GM12874 (cell line): ENCODE measurements around the gene PRR35.

ENCODE experiments used
- TF ChIP-seq, protein P1 (sequence below): IDR thresholded peaks from 2 replicates; pipeline ENCODE4 v1.5.1; 2011; ENCODE audit warnings: low read depth, mild to moderate bottlenecking, control low read depth, low read length, moderate library complexity; ENCODE audit not compliant: insufficient read depth

Gene PRR35

DNA sequence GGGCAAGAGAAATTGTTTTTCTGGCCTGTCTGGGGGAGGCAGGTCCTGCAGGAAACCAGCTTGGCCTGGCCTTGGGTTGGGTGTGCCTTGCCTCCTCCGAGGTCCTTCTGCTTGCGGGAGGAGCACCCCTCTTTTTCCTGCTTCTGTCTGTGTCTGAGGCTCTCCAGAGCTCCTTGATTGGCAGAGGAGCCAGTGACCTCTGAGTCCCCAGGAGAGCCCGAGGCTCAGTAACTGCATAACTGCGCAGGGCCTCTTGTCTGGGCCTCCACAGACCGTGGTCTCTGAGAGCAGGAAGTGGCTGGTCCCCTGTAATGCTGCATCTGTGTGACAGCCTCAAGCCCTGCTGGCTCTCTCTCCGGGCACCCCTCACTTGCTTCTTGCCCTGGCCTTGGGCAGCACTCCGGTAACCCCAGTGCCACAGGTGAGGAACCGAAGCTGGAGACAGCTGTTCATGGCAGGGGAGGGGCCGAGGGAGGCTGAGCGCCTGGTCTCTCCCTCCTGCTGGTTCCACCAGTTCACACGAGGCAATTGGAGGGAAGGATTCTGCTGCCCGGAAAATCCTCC is 31.1 kb upstream of the PRR35 start:
- TF ChIP-seq, protein P1, sequence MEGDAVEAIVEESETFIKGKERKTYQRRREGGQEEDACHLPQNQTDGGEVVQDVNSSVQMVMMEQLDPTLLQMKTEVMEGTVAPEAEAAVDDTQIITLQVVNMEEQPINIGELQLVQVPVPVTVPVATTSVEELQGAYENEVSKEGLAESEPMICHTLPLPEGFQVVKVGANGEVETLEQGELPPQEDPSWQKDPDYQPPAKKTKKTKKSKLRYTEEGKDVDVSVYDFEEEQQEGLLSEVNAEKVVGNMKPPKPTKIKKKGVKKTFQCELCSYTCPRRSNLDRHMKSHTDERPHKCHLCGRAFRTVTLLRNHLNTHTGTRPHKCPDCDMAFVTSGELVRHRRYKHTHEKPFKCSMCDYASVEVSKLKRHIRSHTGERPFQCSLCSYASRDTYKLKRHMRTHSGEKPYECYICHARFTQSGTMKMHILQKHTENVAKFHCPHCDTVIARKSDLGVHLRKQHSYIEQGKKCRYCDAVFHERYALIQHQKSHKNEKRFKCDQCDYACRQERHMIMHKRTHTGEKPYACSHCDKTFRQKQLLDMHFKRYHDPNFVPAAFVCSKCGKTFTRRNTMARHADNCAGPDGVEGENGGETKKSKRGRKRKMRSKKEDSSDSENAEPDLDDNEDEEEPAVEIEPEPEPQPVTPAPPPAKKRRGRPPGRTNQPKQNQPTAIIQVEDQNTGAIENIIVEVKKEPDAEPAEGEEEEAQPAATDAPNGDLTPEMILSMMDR, result no peak

DNA sequence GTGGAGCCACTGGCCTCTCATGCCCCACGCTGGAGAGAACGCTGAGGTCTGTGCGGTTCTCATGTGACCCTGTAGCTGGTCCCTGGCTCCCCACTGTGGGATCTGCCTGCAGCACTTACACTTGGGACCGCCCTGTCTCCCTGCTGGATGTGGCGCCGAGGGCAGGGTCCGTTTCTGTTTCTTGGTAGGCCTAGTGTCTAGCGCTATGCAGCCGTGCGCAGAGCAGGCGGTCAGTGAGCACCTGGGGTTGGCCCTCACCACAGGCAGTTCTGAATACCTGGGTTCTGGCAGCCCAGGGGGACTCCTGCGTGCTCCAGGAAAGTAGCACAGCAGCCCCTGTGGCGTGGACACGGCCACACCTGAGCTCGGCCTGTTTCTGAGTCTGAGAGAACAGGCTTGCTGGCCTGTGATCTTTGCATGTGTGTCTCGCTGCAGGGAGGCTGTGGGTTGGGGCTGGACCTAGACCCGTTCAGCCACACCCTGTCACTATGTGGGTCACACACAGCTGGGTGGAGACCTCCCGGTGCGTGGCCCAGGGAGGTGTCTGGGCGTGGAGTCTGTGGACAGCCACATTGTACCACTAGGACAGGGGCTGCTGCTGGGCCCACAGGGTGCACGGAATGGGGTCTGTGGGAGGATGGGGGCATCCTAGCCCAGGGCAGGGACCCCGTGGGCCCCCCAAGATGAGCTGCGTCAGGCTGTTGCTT is 29.9 kb upstream of the PRR35 start:
- TF ChIP-seq, protein P1, result no peak

DNA sequence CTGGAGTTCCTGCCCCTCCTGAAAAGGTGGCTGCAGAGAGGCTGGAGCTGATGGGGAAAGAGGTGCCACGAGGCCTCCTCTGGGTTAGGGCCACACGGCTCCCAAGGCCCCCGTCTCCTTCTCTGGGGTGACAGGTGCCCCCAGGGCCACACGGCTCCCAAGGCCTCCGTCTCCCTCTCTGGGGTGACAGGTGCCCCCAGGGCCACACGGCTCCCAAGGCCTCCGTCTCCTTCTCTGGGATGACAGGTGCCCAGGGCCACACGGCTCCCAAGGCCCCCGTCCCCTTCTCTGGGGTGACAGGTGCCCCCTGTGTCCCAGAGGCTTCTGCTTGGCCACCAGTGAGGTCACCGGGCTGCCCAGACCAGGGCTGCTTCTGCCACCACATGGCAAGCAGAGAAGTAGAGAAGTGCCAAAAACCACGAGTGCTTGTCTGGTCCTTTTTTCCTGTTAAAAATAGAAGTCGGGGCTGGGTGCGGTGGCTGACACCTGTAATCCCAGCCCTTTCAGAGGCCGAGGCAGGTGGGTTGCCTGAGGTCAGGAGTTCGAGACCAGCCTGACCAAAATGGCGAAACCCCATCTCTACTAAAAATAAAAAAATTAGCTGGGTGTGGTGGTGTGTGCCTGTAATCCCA is 28.6 kb upstream of the PRR35 start:
- TF ChIP-seq, protein P1, result no peak

DNA sequence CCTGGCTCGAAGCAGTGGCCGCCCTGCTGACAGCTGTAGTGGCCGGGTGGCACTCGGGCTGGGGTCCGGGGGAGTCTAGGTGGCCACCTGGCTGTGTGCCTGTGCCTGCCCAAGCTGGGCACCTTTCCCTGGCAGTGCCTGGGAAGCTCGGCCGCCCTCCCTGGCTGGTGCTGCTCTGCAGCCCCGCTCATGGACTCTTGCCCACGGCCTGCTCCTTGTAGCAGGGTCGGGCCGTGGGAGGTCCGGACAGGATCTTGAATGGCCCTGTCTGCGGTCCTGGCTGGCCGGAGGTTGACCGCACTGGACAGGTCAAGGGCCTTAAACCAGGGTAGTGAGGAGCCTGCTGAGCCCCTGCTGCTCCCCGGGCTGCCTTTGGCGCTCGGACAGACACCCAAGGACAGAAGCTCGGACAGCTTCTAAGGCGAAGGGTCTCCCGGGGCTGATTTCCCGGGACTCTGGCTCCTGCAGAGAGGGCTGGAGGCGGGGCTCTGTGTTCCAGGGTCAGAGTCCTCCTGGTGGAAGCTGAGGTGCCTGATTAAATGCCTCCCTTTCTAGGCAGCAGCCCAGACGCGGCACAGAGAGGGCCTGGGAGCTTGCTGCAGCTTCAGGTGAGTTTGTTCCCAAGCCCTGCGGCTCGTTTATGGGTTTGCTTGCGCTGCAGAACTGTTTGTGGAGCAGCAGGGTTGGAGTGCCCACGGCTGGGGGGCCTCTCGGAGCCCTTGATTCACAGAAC is 26.6 kb upstream of the PRR35 start:
- TF ChIP-seq, protein P1, result no peak

DNA sequence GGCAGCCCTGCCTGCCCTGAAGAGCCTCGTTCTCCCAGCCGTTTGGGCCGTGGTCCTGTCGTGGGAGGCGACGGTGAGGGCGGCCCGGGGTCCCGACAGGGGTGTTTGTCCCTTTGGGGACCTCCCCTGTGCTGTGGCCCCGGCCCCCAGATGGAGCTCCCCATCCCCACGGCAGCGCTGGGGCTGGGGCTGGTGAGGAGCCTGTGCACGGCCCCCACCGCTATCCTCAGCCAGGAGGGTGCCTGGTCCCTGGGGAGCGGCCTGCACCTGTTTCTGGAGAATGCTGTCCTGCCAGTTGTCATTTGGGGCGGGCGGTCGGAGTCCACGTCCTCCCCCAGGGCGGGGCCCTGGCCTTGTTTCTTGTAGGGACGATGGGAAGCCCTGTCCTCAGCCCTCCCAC is 26.1 kb upstream of the PRR35 start:
- TF ChIP-seq, protein P1, result no peak

DNA sequence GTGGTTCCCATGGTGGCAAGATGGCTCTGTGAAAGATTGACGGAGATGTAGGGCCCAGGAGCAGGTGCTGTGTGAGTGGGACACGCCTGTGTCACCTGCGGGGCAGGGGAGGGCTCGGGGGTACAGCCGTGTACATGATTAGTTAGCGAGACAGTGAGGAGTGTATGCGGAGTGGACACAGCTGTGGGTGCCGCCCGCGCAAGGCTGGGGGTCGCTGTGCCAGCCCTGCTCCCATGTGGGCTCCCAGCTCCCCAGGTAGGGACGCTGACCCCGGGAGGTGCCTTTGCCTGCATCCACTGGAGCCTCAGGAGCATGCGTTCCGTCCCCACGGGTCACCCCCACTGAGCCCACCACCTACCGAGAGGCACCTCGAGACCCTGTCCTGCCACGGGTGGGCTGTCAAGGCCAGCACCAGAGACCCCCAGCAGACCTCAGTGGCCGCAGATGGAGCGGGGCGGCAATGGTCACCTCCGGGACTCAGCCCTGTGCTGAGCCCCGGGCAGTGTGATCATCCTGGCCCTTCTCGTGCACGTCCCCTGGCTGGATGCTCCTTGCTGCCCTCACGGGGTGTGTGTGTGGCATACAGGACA is 25.2 kb upstream of the PRR35 start:
- TF ChIP-seq, protein P1, result no peak
